Glomerular endothelial cell (primary cell): ENCODE results near the gene SMIM43. TPM values are rescaled to one million over a fixed set of nuclear protein-coding genes. Genes with fewer than 3 reads are reported as not detected.
"Not testable (repeated sequence)": the region's sequence is repeated elsewhere in the genome, so short reads cannot be mapped to it uniquely, and the experiment has no call there.

ENCODE experiments used
- DNase-seq: peaks from one replicate; pipeline ENCODE4 v3.0.0-alpha.2; 2011; ENCODE audit warnings: low read depth, low spot score; ENCODE audit errors: extremely low read depth
- total RNA-seq: library from RNA; depleted of rRNA; stranded (reverse); fragments of >200 nt; gene quantifications from 2 replicates; pipeline ENCODE4 v1.2.3, GENCODE V29; 2015

Gene SMIM43
- total RNA-seq, 1 donor from 2014 or later = 0.18 TPM

DNA sequence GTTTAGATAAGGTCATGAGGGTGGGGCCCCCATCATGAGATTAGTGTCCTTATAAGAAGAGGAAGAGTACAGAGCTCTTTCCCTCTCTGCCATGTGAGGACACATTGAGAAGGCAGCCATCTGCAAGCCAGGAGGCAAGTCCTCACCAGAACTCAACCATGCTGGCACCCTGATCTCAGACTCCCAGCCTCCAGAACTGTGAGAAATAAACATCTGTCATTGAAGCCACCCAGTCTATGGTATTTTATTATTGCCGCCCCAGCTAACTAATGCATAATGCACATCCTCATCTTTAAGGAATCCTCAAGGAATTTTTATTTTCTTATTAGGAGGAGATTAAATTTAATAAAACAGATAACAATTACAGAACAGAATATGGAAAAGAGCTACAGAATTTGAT, 19.4 kb upstream of the SMIM43 start:
- no peak for DNase-seq

DNA sequence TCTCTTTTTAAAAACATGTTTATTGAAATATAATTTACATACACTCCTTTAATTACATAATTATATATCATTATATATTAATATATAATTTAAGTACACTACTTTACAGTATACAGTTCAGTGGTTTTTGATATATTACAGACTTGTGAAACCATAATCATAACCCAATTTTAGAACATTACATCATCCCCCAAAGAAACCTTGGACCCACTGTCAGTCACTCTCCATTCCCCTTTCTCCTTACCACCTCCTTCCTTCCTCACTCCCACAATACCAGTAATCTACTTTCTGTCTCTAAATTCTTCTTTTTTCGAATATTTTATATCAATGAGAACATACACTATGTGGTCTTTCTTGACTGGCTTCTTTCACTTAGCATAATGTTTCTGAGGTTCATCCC, 18.2 kb upstream of the SMIM43 start:
- no peak for DNase-seq

DNA sequence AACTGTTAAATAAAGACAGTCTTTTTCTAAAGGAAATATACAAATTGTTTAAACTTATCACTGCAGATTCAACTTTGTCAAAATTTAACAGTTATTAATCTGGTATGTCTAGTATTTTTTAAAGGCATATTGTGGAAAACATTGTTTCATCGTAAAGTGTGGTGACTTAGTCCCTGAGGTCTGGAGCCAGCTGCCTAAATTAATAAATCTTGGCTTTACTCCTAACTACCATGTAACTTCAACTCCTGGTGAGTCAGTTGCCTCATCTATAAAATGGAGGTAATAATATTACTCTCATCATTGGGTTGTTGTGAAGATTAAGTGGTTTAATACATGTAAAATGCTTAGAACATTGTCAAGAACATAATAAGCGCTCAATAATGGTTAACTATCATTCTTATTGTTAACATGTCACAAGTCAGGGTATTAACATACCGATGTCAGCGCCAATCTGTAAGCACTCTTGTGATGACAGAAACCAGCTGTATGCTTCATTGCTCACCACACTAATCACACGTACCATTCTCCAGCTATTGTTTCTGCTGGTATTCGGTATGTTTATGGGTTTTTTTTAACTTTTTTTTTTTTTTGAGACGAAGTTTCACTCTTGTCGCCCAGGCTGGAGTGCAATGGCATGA, 14.1 kb upstream of the SMIM43 start:
- DNase-seq = no peak

DNA sequence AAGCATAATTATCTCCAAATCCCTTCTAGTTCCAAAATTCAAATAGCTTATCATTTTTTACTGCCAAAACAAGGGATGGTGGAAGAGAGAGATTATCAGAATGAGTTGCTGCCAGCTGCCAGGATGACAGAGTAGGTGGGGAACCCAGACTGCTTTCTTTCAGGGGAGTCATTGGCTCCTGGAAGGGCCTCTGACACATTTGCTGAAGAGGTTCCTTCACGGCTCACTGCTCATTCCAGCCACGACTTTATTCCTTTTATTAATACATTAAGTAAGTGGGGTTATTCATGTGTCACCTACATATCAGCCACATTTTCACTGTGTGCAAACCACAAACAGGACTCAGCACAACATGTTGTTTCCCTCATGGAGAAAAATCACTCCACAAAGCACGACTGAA, 12.7 kb upstream of the SMIM43 start:
- no peak for DNase-seq

DNA sequence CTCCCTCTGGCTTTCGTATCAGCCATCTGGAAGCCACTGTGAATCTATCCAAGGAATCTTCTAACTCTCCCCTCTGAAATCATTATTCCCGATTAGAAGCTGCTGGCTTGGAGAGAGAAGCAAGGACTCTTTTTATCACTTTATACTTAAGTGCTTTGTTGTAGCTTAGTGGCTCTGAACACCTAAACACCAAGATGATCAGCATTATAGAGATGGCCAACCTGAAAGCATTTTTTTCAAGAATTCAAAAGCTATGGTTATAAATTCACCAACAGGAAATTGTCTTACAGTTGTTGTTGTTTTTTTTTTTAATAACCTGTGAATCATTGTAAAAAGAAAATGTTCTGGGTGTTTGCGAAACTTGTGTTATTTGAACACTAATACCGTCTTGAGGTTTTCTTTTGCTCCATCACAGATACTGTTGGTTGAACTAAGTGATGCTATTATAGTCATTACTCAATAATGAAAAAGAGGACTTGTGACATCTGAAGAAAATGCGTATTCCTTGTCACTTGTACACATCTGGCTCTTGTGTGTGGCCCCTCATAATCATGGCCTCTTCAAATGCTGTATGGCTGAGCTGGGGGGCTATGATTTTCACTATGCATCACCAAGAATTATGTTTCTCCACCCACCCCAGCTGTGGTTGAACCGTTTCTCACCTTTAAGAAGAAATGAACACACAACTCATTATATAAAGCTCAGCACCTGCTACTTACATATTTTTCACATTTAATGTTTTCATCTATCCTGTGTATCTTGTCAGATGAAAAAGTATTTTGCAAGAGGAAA, 11.8 kb upstream of the SMIM43 start:
- DNase-seq = no peak

DNA sequence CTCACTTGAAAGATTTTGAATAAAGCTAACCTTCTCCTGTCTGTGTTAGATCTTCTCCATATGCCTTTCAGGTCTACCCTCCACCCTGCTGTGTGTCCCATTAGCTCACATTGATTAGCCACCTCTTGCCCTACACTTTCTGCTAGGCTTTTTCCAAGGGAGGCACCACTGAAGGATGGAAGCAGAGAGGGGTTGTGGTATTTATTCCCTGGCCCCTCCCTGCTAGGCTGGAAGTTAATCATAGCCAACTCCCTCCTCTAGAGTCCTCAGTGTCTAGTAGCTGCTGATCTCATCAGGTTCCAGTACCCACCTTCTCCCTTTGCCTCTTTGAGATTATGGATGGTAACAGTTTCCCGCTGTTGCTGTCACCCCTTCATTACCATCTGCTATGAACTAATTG, 8.9 kb upstream of the SMIM43 start:
- DNase-seq = no peak

DNA sequence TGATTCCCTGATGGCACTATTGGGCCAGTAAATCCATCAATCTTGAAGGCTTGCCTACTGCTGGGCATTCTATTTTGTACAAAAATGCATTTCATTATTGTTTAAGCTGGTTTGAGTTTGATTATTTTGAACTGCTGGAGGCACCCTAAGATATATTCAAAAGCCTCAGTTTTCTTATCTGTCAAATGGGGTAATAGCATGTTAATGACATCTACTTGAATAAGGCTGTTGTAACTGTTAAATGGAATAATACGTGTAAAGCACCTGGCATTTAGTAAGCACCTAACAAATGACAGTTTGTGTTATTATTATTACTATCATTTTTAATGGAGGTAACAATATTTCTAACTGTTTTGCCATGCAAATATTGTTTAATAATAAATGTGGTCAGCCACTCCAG, 6.9 kb upstream of the SMIM43 start:
- no peak for DNase-seq

DNA sequence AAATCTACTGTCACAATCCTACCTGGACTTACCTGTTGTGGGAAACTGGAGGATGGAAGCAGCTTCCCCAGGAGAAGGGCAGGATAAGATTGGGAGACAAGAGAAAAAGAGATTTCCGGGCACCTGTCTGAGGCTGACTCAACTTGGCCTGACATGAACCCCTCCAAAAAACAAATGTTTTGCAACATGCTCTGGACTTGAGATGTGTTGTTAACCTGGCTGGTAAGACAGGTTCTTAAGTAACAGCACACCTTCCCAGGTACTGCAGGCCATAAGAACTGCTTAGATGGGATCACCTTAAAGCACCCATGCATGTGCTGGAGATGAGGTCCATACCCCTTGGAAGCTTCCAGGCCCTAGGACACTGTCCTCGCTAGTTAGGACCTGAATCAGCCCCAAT, 4.4 kb upstream of the SMIM43 start:
- no peak for DNase-seq

DNA sequence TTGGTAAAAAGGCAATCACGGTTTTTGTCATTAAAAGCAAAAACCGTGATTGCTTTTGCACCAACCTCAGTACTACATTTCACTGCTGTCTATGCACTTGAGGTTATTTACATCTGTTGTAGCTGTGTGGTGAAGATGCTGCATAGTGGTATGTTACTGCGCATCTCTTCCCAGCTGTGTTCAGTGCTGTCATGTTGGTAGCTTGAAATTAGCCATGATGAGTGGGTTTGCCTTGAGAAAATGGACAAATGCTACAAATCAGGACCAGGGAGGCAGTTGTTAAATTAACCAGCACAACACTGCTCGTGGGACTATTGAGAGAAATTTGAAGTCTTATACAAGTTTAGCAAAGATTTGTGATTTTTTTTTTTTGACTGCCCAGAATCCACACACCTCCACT, 2.2 kb upstream of the SMIM43 start:
- DNase-seq = no peak

DNA sequence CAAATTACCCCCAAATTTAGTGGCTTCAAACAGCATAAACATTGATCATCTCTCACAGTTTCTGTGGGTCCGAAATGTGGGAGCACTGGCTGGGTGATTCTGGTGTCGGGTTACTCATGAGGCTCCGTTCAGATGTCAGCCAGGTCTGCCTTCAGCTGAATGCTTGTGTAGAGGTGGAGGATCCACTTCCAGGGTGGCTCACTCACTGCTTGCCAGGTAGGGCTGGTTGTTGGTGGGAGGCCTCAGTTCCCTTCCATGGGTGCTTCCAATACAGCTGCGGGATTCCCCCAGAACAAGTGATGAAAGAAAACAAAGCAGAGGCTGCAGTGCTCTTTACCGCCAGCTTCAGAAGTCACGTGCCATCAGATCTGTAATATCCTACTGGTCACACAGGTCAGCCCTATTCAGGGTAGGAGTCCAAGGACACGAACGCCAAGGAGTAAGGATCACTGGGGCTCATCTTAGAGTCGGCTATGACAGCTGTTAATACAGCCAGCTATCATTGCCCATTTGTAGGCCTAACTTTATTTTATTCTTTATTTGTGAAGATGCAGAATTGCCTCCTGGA, 1.1 kb upstream of the SMIM43 start:
- no peak for DNase-seq

DNA sequence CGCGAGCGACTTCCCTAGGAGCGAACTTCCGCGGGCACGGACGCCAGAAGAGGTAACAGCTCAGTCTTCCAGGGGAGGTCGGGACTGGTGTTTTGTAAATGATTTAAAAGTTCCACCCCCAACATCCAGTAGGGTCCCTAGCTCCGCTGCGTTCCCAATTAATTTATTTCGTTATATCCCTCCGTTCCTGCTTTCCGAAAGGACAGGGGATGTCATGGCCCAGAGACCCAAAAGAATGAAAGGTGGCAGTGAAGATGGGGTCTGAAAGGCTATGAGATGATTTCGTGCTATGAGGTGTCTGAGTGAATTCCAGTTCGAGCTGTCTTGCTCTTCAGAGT, 373 bp upstream of the SMIM43 start:
- no peak for DNase-seq

DNA sequence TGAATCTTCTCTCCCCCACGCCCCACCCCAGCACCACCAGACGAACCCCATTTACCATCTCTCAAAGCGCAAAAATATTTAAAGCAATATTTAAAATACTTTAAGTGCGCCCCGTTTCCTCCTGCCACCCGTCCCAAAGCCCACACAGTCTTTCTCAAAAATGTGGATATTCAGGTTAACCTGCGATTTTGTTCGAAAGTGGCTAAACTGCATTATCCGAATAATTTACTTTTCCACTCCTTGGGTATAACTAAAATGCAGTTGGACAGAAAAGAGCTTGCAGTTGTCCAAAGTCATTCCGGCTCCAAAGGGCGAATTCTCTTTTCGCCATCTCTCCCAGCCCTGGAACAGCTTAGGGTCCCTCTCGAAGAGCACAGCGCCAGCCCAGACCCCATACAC, 662 bp downstream of the SMIM43 start:
- no peak for DNase-seq

DNA sequence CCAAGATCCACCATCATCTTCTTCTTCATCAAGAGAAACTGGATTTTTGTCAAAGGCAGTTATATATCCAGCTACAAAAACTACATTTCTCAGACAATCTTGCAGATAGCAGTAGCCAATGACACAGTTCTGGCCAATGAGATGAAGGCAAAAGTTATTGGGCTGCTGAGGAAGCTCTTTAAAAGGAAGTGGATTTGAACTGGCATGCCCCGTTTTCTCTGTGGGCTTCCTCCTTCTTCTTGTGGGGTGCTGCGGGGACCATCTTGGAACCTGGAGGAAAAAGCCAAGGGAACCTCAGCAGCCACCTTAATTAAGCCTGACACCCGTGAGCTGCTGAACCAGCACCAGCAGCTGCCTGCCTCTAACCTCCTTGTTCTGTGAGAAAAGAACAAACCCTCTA, 4.8 kb downstream of the SMIM43 start:
- DNase-seq = no peak

DNA sequence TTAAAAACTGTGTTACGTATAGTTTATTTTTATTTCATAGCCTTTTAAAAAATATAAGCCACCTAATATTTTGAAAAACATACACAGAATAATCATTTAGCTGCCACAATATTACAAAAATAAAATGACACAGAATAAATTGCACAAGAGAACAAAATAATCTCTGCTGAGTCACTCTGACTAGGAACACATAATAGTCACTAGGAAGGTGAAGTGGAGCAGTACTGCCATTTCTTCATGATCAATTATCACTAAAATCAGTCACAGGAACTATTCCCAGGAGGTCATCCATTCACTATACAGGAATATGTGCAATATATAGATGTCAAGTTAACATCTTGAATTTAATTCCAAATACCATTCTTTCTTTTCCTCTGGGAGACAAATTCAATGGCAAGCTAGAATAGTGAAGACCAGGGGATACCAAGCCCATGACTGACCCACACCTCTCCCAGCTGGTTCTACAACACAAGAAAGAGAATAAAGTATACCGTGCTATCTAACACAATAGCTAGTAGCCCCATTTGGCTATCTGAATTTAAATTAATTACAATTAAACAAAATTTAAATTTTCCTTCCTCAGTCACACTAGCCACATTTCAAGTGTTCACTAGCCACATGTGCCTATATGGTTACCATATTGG, 5.9 kb downstream of the SMIM43 start:
- no peak for DNase-seq

DNA sequence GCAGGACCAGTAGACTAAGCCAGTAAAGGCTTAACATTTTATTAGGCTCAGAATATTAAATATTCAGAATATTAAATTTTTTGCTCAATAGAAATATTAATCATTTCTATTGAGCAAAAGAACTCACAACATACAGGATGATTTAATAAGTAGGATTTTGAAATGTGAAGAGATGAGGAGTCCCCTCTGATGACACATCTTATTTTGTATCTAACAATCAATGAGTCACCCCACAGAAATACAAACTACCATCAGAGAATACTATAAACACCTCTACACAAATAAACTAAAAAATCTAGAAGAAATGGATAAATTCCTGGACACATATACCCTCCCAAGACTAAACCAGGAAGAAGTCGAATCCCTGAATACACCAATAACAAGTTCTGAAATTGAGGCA, 12.8 kb downstream of the SMIM43 start:
- DNase-seq = not testable (repeated sequence)

DNA sequence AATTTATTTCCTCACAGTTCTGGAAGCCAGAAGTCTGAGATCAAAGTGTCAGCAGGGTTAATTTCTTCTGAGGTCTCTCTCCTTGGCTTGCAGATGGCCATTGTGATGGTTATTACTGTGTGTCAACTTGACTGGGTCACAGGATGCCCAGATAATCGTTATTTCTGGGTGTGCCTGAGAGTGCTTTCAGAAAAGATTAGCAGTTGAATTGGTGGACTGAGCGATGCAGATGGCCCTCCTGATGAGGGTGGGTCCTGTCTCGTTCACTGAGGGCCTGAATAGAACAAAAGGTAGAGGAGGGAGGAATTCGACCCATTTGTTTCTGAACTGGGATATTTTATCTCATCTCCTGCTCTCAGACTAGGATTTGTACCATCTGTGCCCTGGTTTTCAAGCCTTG, 15.7 kb downstream of the SMIM43 start:
- no peak for DNase-seq

DNA sequence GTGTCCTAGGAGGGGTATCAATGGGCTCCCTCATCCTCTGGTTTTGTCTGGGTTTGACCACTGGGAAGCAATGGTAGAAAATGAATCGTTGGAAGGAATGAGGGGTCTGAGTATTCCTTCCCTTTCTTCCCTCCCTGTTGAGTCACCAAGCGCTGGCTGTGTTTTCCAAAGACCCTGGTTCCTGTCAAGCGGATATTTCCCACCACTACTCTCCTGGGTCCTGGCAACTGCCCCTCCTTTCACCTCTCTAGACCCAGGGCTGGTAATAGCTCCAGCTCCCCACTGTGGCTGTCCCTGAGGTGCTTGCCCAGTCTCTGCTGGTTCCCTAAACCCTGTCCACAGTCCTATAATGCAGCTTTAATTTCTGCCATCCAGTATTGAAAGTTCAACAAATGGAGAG, 22.2 kb downstream of the SMIM43 start:
- no peak for DNase-seq

DNA sequence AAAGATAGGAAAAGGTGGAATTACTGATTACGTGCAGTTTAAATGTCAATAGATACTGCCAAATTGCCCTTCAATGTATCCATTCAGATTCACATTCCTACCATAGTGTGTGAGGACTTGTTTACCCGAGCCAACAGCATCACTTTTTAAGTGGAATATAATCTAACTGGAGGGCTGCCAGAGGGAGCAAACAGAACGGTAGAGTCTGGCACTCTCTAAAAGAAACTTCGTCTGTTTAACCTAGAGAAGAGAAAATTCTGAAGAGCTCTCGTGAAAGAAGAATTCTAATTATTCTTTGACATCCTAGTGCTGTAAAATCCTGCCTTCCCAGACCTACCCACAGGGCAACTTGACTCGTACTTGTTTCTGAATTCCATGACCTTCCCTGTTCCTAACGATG, 23.2 kb downstream of the SMIM43 start:
- no peak for DNase-seq

DNA sequence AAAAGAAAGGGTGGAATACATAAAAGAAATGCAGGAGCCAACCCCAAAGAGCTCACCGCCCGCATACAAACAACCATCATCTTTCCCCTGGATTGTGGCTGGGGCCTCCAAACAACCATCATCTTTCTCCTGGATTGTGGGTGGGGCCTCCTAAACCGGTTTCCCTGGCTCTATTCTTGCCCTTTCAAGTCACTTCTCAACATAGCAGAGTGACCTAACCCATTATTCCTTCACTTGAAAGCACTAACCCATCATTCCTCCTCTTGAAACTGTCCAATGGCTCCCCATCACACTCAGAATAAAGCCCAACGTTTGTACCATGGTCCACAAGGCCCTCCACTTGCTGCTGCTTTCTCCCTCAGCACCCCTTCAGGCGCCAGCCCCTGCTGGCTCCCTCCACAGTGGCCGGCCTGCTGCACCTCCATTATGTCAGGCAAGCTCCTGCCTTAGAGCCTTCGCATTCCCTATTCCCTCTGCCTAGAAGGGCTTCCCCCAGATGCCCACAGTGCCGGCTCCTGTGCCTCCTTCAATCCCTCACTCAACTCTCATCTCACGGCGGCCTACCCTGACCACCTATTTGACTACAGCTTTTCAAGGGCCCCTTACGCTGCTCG, 24.1 kb downstream of the SMIM43 start:
- no peak for DNase-seq

DNA sequence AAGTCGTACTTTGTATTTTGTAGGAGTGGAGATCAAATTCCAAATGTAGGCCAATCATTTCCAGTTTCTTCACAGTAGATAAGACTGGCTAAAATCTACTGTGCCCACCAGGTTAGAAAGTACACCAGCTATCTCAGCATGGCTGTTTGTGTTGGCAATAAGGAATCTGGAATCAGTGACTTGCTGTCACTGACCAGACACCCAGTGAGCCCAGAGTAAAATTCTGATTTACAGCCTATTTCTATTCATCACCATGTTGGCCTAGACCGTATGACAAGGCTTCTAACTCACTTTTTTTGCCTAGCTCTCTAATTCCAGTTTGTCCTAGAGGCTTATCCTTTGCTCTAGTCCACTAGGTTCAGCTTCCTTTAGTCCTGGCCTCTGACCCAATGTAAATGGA, 25.4 kb downstream of the SMIM43 start:
- no peak for DNase-seq

DNA sequence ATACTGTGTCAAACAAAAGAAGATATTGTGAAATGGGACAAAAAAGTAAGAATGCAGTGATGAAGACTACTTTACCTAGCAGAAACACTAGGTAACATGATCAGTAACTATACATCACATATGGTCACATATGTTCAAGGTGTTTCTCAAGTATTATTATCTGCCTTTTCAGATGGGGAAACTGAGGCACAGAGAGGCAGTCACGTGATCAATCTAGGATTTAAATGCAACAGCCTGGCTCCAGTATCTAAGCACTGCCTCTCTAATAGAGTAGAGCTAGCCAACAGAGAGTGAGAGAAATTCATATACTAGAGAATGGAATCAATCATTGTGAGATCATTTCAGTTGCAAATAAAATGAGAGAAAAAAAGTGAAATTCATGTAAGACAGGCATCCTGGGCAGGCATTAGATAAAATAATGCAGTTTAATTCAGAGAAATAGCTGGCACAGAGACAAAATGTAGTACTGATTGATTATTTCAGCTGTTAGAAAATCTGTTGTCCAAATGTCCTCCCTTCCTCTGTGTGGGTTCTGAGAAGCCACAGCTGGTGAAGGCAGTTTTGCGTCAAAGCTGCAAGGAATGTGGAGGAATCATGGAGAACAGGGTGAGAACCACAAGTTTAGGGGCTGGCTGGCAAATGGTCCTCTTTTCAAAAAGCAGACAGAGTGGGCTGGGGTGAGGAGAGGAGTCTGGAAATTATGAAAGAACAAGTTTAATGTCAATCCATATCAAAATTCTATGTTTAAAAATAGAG, 26.0 kb downstream of the SMIM43 start:
- no peak for DNase-seq
